GM10266 (cell line): ENCODE data around the gene IRS2.

Experiments used
- DNase-seq: peaks from one replicate; pipeline ENCODE4 v3.0.0; 2012; ENCODE audit errors: extremely low spot score
- CTCF ChIP-seq: IDR thresholded peaks from 2 replicates; pipeline ENCODE4 v1.5.1; 2012; ENCODE audit warnings: mild to moderate bottlenecking, low read depth; ENCODE audit not compliant: control insufficient read depth, insufficient read depth; ENCODE audit errors: missing control alignments

IRS2 gene

GRCh38 chr13:109778102-109778542, 8.3 kb downstream of the IRS2 start:
- TF ChIP-seq CTCF = no peak
- no peak for DNase-seq

- no peak for DNase-seq
- TF ChIP-seq CTCF = no peak
Measured at GRCh38 chr13:109776575-109776974, 9.8 kb downstream of the IRS2 start.

GRCh38 chr13:109773786-109774185, 12.6 kb downstream of the IRS2 start:
- DNase-seq = no peak
- no peak for TF ChIP-seq CTCF

GRCh38 chr13:109773276-109773675, 13.1 kb downstream of the IRS2 start:
- no peak for DNase-seq
- TF ChIP-seq CTCF = no peak

- no peak for TF ChIP-seq CTCF
- DNase-seq = no peak
Measured at GRCh38 chr13:109771926-109772325, 14.5 kb downstream of the IRS2 start.

- no peak for DNase-seq
- TF ChIP-seq CTCF = no peak
Measured at GRCh38 chr13:109770436-109770835, 15.9 kb downstream of the IRS2 start.

GRCh38 chr13:109769921-109770320, 16.5 kb downstream of the IRS2 start:
- no peak for DNase-seq
- no peak for TF ChIP-seq CTCF

- DNase-seq = no peak
- no peak for TF ChIP-seq CTCF
Measured at GRCh38 chr13:109769275-109769674, 17.1 kb downstream of the IRS2 start.
